Hypothalamus (tissue), 51 donors: Measurements from ENCODE around the gene FAHD2A.
"Not testable (repeated sequence)": the region's sequence is repeated elsewhere in the genome, so short reads cannot be mapped to it uniquely, and the experiment has no call there.

Experiments
- DNase-seq, 51 donors: peaks; one replicate each; lab custom pipeline; 2025; lab: John Stamatoyannopoulos, UW

Gene FAHD2A

DNA sequence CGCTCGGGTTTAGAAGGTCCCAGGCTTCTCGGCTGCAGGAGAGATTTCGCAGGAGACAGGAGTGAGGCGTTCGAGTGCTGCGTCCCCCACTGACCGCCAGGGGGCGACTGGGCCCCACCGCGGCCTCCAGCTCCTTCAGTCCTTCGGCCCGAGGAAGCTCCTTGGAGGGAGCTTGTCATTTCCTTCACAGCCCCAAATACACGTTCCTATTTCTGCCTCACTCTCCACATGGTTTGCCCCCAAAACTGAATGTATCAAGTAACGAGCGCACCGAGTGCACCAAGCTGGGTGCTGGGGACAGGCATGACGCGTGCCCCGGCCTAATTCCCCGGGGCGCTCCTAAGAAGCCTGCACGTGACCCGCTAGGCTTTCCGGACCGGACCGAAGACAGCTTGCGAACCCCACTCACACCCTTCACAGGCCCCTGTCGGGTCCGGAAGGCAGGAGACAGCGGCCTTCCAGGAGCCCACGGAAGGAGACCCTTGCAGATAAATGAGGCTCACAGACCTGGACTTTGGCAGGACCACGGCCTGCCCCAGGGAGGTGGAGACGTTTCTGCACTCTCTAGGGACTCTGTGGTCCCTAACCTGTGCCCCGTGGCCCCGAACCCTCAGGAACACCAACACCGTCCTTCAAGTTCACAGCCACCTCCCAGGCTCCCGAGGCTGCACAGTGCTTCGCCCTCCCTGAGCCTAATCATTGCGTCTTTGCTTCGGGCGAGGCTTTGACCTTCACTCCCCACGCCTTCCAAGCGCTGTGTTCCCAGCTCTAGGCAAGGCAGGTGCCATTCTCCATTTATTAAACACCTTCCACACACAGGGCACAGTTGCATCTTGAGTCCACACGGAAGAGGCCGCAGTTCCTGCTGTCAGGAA is 13.0 kb upstream of the FAHD2A start:
- DNase-seq = peak in 36 of 51 donors; percentile 4 to 74 (median 34)

DNA sequence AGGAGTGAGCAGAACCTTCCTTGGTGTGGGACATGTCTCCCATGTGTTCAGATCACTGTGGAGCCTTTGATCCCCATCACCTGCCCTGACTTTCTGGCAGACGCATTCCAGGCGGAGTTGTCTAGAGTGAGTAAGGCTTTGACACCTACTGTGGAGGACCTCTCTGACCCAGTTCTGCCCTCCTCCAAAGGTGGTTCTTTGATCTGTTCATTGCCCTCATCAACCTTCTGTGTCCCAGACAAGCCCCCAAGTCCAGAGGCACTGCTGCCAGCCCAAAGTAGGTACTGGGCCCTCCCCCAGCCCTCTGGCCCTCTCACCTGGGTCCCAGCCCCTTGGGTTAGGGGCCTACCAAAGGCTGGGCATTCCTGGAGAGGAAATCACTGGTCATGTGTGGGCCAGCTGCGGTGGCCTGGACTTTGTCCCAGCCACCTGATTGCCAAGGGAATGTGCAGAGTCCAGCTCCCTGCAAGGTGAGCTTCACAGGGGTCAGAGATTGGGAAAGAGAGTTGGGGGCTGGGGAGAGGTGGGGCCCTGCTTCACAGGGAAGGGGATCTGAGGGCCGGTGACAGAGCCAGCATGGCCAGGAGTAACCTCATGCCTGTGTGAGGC is 12.1 kb upstream of the FAHD2A start:
- DNase-seq = no peak

DNA sequence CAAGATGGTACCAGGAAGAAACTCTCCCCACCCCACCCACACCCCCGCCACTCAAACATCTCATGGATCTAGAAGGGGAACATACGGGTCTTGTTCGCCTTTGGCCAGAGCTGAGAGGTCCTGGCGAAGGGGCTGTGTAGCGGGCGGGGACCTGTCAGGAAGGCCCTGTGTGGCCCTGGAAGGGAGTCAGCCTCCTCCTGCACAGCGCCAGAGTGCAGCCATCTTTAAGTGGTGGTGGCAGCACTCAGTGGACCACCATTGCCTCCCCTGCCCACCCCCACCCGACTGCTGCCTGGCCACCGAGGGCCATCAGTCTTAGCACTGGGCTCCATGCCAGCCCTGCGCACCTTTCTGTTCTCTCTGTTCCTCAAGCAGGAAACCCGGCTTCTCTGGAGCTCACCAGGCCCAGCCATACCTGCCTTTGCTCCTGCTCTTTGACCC is 11.6 kb upstream of the FAHD2A start:
- DNase-seq = no peak

DNA sequence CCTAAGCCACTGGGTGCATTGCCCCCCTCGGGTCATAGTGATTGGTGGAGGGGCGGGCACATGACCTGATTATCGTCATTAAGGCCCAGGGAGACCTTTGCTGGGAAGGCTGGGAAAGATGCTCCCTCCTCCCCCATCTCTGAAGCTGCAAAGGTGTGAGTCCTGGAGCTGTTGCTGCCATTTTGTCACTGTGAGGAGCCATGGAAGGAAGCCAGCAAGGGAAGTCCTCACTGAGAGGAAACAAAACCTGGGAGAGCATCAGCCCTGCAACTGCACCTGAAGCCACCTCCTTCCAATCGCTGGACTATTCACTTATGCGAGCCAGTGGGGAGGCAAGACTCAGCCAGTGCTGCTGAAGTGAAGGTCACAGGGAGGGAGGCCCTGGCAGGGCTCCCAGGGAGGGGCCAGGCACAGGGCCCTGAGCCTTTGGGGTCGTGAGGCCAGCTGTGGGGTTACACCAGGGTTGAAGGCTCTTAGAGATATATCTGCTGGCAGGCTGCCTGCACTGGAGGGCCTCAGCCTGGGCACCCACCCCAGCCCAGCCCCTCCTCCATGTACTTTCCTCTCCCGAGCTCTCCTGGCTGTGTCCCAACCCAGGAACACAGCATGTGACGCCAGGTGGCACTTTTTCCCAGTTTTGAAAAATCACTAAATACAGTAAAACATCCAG is 10.7 kb upstream of the FAHD2A start:
- DNase-seq = no peak

DNA sequence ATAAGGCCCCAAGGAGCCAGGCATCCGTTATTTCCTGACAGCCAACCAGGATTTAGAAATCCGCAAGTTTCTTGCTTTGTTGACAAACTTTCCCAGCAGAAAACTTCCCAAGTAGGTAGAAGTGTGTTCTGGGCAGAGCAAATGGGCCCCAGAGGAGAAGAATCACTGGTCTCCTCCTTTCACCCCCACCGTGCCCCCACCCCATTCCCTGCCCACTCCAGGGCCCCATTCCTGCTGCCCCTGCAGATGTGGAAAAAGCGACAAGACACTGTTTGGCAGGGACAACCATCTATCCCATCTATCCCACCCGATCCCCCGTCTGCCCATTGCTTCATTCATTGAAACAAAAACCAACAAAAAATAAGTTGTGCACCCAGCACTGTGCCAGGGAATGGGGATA is 10.2 kb upstream of the FAHD2A start:
- DNase-seq = no peak

DNA sequence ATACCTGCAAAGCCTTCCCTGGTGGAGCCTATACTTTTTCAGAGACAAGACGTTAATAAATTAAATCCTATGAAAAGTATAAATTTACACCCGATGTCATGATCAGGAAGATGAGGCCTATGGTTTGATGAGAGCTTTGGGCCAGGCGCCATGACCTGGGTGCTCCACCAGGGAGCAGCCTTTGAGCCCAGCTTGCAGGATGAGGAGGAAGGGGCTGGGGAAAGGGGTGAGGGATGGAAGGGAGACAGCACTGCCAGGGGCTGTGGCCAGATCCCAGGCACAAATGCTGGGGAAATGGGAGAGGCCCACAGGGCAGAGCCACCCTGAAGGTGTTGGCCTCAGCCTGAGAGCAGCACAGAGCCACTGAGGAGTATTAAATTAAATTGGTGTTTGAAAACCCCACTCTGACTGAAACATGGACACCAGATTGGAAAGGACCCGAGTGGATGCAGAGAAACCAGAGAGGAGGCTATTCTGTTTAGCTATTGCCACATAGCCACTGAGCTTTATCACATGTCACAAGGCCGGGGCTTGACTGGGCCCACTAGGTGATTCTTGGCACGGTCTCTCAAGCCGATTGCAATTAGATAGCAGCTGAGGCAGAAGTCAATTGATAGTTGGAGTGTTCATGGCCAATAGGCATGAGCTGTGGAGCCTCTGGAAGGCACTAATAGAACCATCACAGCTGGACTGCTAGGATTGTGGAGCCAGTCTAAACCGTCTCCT is 9.6 kb upstream of the FAHD2A start:
- DNase-seq = no peak

DNA sequence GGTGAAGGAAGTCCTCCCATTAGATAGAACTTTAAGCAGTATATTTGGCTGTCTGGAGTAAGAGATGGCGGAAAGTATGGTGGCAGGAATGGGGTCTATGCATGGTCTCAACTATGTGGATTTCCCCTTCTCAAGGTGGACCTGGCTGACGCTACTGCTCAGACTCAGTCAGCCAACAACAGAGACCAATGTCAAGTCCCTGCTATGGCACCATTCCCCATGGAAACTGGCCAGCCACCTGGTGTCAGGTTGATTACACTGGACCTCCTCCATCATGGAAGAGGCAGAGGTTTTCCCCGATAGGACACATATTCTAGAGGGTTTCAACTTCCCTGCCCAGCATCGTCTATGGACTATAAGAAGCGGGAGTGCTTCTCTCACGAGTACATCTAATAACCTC is 8.6 kb upstream of the FAHD2A start:
- DNase-seq = no peak

DNA sequence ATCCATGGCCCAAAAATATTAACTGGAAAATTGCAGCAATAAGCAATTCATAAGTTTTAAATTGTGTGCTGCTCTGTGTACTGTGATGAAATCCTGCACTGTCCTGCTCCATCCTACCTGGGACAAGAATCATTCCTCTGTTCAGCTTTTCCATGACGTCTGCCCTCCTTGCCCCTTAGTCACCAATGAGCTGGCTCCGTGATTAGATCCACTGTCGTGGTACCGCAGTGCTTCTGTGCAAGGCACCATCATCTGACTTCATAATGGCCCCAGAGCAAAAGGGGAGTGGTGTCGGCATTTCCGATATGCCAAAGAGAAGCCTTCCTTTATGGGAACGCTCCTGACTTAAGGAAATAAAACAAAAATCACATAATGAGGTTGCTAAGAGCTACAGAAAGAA is 3.4 kb upstream of the FAHD2A start:
- DNase-seq = no peak

DNA sequence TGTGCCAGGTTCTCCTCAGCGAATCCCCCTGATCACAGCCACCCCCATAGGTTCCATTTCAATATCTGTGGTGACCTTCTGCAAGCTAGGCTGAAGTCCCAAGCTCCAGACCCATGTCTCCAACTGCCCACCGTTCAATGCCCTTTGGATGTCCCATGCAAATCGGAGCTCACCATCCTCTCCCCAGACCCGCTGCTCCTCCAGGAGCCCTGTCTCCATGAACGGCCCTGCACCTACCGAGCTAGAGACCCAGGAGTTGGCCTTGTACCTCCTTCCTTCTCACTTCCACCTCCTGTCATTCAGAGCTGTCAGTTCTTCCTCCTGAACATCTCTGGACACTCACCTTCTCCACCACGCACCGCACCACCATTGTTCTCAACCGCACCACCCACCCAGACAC is 1.0 kb upstream of the FAHD2A start:
- DNase-seq = no peak

DNA sequence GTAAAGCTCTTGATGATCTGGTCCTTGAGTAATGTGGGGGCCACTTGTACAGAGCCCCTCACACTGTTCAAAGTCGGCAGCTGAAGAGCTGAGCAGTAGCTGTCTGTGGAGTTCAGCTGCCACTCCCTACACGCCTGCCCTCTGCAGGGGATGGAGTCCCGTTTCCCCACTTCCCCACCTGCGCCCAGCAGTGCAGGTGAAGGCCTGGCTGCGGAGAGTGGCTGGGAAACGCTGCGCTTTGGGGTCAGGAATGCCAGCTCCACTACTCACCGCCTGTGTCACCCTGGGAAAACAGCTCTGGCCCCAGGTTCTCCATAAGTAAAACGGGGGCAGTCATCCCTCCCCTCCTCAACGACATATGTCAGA is 521 bp upstream of the FAHD2A start:
- DNase-seq = peak in 2 of 51 donors; percentile 11 to 40

DNA sequence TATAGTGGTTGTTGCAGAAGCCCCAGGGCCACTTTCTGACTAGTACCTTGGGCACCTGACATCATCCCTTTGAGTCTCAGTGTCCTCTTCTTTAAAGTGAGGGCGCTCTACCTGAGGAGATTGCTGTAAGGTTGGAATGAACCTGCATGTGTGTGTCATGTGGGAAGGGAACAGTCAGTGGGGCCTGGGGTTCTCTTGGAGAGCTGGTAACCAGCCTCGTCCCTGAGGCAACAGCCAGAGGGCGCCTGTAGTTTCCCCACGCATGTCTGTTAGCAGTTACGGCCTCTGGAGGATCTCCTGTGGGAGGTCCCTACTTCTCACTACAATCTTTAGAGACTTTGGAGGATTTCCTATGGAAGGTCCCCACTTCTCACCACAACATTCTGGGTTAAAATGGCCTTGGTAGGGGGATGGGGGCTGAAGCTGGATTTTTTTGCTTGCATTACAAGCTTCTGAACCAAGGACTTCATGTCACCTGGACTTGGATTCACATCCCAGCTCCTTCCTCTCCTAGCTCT is 755 bp downstream of the FAHD2A start:
- DNase-seq = peak in 31 of 51 donors; percentile 7 to 58 (median 26)

DNA sequence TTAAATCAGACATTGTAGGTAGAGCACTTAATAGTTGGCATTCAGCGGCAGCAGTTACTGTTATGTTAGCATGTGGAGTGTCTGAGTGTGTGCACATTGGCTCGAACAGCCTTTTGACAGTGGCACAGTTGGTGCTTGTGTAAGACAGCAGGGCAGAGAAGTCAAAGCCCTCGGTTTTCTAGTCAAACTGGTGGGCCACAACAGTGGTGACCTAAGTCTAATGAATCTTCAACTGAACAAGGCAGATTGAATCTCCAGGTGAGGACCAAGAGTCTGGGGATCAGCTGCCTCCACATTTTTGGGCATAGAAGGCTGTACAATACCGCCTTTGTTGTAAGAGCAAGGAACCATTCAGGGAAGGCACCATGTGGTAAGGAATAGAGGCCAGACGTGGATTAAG is 1.3 kb downstream of the FAHD2A start:
- not testable (repeated sequence) for DNase-seq

DNA sequence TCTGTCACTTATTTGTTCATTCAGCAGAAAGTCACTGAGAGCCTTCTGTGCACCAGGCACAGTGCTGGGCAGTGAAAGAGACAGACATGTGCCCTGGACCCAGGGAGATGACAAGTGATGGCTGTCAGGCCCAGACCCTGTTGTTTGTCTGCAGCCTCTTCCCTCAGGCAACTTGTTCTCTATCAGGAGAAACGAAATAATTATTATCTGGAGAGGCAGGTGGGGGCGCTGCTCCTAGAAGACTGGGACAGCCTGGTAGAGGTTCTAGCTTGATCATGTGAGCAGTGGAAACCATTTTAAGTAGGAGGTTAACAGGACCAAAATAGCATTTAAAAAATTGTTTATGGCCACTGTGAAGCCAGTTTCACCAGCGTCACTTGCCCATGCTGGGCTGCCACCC is 2.2 kb downstream of the FAHD2A start:
- not testable (repeated sequence) for DNase-seq

DNA sequence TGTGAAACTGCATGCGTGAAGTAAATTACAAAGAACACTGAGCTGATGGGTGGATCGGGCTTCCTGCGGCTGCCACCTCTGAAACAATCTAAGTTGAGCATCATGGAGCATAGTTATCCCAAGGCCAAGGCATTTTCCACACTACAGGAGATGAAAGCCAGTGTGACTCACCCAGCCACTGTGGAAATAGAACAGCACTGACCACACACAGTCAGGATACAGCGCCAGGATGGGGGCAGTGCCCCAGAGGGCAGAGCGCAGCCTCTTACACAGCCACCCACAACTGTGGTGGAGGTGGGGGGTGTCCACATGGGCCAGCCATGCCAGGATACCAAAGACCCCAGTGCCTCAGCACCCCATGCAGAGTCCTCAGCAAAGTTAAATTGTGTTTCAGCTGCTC is 8.7 kb downstream of the FAHD2A start:
- DNase-seq = peak in 2 of 51 donors; percentile 6 to 10

DNA sequence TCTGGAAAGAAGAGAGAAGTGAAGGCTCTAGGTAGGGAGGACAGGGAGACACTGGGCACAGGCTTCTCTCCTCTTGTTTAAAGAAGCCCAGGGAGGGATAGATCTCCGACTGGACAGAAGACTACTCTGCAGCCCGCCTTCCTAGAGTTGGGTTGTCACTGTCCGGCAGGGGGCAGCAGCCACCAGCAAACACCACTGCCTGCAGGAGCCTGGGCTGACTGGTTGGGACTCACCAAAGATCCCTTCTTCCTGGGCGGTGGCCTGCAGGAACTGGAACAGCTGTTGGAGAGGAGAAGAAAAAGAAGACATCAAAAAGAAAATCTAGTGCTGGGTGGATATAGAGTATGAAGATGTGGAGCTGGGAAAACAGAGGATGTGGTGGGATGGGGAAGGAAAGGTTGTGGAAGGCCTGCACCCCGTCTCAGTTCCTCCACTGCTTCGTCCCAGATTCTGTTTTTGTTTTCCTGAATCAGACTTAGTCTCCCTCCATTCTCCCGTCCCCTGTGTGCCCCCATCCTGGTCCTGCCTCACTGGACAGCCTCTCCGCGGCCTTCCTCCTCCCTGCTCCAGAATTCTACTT is 11.6 kb downstream of the FAHD2A start:
- peak; percentile 16 to 93 (median 70) for DNase-seq

DNA sequence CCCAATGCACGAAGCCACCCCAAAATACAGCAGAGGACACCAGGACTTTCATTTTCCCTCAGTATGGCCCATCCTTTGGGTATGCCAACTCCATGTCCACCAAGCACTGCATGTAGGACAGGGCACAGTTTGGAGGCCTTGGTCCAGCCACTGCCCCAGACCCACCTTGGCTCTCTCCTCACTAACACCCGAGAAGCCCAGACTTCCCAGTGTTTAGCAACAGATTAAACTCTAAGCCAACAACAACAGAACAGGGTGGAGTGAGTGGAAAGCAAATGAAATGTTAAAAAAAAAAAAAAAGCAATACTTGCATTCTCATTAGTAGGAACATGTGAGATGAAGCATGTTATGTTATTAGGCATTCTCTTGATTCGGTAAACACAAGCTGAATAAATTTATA is 12.6 kb downstream of the FAHD2A start:
- DNase-seq = not testable (repeated sequence)

DNA sequence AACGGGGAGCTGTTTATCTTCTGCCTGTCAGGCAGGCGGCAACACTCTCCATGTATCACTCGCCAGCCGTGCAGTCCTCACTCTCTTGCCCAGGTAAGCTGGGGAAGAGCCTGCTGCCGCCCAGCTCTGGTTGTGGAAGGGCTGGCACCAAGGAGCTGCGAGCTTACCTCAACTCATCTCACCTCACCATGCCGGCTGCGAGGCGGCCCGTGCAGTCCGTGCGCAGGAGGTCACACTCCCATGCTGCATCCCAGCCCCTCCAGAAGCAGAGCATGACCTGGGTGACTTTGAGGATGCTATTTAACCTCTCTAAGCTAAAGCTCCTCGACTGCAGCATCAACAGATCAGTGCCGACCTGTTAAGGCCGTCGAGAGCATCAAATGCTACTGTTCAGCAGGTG is 13.1 kb downstream of the FAHD2A start:
- DNase-seq = not testable (repeated sequence)

DNA sequence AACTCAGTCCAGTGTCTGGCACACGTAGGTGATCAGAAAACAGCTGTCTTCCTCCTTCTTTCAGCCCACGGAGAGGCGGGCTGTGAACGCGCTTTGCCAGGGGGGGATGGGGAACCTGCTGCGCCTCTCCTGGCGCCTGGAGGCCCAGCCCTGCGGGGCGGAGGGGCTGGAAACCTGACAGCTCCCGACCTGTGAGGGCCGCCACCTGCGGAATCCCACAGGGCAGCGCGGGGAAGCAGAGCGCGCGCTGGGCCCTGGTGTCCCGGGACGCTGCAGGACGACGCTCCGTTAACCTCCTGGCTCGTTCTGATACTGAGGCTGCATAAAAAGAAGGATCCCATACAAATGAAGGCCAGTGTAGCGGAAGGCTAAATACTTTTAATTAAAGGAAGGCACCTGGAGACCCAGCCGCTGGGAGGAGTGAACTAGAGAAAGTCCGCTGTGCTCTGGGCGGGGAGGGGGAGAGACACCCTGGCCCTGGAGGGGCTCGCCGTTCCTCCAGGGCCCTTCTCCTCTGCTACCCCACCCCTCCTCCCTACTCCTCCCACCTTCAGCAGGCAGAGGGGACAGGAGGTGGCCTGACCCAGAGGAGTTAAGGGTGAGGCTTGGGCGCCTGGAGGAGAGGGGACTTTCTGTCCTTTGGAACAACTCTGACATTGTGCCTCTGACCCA is 24.8 kb downstream of the FAHD2A start:
- DNase-seq = not testable (repeated sequence)

DNA sequence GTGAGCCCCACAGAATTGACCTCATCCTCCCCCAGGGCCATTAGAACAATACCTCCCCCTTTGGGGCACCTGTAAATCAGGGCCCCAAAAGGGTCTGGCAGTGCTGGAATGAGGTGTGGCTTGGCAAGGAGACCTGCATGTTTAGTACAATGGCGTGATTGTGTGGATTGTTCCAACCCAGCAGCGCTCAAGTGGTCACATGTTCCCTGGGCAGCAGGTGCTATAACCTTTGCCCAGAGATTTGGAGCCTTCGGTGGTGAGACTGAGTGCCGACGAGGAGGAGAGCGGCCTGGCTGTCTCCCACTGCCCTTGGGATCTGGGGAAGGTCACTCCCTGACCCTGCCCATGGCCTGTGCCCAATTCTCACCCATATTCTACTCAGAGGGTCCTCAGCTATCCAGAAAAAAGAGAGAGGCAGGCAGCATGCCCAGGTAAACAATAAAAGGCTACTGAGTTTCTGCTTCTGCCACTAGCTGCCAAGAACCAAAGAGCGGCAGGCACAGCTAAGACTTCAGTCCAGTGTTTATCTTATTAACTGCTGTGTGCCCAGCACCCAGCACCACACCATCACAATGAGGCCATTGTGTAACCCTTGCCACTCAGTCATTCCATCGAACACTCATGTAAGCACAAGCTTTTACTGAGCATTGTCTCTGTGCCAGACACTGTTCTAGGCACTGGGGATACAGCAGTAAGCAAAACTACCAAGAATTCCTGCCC is 27.4 kb downstream of the FAHD2A start:
- not testable (repeated sequence) for DNase-seq
